Measurements from ENCODE around the gene RASA2.

DNA sequence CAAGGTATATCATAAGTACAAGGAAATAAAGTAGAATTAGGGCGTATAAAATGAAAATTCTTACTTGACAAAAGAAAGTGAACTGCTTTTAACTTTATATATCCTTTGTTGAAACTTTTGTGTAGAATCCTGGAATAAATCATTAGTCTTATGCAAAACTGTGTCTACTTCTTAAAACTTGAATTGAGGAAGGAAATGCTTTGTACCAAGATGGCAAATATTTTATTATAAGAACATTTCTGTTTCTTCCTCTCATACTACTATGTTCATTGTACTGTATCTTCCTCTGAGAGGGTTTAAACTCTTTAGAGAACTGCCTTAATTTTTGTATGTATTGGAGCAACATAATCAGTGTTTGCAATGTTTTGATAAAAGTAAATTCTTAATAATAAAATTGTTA is 42.0 kb downstream of the RASA2 start:
- TF ChIP-seq RXRA (IDR thresholded peaks at IDR 0.05): no peak
- TF ChIP-seq, protein P1, sequence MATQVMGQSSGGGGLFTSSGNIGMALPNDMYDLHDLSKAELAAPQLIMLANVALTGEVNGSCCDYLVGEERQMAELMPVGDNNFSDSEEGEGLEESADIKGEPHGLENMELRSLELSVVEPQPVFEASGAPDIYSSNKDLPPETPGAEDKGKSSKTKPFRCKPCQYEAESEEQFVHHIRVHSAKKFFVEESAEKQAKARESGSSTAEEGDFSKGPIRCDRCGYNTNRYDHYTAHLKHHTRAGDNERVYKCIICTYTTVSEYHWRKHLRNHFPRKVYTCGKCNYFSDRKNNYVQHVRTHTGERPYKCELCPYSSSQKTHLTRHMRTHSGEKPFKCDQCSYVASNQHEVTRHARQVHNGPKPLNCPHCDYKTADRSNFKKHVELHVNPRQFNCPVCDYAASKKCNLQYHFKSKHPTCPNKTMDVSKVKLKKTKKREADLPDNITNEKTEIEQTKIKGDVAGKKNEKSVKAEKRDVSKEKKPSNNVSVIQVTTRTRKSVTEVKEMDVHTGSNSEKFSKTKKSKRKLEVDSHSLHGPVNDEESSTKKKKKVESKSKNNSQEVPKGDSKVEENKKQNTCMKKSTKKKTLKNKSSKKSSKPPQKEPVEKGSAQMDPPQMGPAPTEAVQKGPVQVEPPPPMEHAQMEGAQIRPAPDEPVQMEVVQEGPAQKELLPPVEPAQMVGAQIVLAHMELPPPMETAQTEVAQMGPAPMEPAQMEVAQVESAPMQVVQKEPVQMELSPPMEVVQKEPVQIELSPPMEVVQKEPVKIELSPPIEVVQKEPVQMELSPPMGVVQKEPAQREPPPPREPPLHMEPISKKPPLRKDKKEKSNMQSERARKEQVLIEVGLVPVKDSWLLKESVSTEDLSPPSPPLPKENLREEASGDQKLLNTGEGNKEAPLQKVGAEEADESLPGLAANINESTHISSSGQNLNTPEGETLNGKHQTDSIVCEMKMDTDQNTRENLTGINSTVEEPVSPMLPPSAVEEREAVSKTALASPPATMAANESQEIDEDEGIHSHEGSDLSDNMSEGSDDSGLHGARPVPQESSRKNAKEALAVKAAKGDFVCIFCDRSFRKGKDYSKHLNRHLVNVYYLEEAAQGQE (IDR thresholded peaks at IDR 0.05): no peak
- TF ChIP-seq, protein P2, sequence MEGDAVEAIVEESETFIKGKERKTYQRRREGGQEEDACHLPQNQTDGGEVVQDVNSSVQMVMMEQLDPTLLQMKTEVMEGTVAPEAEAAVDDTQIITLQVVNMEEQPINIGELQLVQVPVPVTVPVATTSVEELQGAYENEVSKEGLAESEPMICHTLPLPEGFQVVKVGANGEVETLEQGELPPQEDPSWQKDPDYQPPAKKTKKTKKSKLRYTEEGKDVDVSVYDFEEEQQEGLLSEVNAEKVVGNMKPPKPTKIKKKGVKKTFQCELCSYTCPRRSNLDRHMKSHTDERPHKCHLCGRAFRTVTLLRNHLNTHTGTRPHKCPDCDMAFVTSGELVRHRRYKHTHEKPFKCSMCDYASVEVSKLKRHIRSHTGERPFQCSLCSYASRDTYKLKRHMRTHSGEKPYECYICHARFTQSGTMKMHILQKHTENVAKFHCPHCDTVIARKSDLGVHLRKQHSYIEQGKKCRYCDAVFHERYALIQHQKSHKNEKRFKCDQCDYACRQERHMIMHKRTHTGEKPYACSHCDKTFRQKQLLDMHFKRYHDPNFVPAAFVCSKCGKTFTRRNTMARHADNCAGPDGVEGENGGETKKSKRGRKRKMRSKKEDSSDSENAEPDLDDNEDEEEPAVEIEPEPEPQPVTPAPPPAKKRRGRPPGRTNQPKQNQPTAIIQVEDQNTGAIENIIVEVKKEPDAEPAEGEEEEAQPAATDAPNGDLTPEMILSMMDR (IDR thresholded peaks at IDR 0.05; ENCODE audit: low read depth, low read length, missing input control): no peak
- no peak for TF ChIP-seq FOXA1 (IDR thresholded peaks at IDR 0.05)
- no peak for TF ChIP-seq ATF3 (IDR thresholded peaks at IDR 0.05)
- TF ChIP-seq GABPA (IDR thresholded peaks at IDR 0.05 in 1 of 2, conservative IDR thresholded peaks at IDR 0.05 in 1 of 2): no peak
- TF ChIP-seq SP1 (IDR thresholded peaks at IDR 0.05): no peak
- TF ChIP-seq JUND (IDR thresholded peaks at IDR 0.05): no peak
